ENCODE results near the gene PDGFRA.

PDGFRA gene

DNA sequence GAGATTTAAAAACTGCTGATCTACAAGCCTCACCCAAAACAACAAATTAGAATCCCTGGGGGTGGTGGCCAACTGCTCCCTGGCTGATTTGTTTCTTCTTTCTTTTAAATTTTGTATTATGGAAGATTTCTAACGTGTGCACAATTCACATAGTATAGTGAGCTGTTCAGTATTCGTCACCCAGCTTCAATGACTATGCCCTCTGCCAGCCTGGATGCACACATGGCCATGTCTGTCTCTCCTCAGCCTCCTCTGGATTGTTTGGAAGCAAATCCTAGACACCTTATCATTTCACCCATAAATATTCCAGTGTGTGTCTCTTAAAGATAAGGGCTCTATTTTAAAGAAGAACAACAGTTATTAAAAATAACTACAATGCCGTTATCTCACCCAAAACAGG, 61.9 kb downstream of the PDGFRA start:
- H3K4me3 ChIP-seq (ENCODE audit: severe bottlenecking), result no peak overlapping the region
- no peaks in the 10 kb centered on the region for H3K9me3 ChIP-seq (ENCODE audit: severe bottlenecking)
- H3K36me3 ChIP-seq (ENCODE audit: low read depth), result no peaks in the 10 kb centered on the region
- no peaks in the 10 kb centered on the region for H3K4me1 ChIP-seq (ENCODE audit: insufficient read depth, poor library complexity, severe bottlenecking)
- no peak overlapping the region for H3K27ac ChIP-seq (ENCODE audit: poor library complexity, severe bottlenecking)
- TF ChIP-seq, protein P1, sequence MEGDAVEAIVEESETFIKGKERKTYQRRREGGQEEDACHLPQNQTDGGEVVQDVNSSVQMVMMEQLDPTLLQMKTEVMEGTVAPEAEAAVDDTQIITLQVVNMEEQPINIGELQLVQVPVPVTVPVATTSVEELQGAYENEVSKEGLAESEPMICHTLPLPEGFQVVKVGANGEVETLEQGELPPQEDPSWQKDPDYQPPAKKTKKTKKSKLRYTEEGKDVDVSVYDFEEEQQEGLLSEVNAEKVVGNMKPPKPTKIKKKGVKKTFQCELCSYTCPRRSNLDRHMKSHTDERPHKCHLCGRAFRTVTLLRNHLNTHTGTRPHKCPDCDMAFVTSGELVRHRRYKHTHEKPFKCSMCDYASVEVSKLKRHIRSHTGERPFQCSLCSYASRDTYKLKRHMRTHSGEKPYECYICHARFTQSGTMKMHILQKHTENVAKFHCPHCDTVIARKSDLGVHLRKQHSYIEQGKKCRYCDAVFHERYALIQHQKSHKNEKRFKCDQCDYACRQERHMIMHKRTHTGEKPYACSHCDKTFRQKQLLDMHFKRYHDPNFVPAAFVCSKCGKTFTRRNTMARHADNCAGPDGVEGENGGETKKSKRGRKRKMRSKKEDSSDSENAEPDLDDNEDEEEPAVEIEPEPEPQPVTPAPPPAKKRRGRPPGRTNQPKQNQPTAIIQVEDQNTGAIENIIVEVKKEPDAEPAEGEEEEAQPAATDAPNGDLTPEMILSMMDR (IDR thresholded peaks at IDR 0.05; ENCODE audit: poor library complexity, severe bottlenecking), result no peak
- ATAC-seq (ENCODE audit: low read depth), result no peak
- no peaks in the 10 kb centered on the region for H3K27me3 ChIP-seq (ENCODE audit: insufficient read depth, poor library complexity, severe bottlenecking)
- DNase-seq (ENCODE audit: low spot score), result no peak

DNA sequence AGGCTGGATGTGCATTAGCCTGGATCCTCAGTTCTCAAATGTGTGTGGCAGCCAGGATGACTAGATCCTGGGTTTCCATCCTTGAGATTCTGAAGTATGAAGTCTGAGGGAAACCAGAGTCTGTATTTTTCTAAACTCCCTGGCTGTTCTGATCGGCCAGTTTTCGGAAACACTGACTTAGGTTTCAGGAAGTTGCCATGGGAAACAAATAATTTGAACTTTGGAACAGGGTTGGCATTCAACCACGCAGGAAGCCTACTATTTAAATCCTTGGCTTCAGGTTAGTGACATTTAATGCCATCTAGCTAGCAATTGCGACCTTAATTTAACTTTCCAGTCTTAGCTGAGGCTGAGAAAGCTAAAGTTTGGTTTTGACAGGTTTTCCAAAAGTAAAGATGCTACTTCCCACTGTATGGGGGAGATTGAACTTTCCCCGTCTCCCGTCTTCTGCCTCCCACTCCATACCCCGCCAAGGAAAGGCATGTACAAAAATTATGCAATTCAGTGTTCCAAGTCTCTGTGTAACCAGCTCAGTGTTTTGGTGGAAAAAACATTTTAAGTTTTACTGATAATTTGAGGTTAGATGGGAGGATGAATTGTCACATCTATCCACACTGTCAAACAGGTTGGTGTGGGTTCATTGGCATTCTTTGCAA, 67.6 kb downstream of the PDGFRA start:
- no peaks in the 10 kb centered on the region for H3K27me3 ChIP-seq (ENCODE audit: insufficient read depth, poor library complexity, severe bottlenecking)
- ATAC-seq (ENCODE audit: low read depth), result no peak
- no peak overlapping the region for H3K4me3 ChIP-seq (ENCODE audit: severe bottlenecking)
- no peak overlapping the region for H3K27ac ChIP-seq (ENCODE audit: poor library complexity, severe bottlenecking)
- H3K36me3 ChIP-seq (ENCODE audit: low read depth), result no peaks in the 10 kb centered on the region
- no peaks in the 10 kb centered on the region for H3K4me1 ChIP-seq (ENCODE audit: insufficient read depth, poor library complexity, severe bottlenecking)
- TF ChIP-seq, protein P1 (IDR thresholded peaks at IDR 0.05; ENCODE audit: poor library complexity, severe bottlenecking), result no peak
- DNase-seq (ENCODE audit: low spot score), result no peak
- no peaks in the 10 kb centered on the region for H3K9me3 ChIP-seq (ENCODE audit: severe bottlenecking)

GRCh38 chr4:54308110-54308509, 79.0 kb downstream of the PDGFRA start:
- Histone ChIP-seq H3K4me1 (ENCODE audit: insufficient read depth, poor library complexity, severe bottlenecking) (no peaks in the 10 kb centered on the region), H3K9me3 (ENCODE audit: severe bottlenecking) (no peaks in the 10 kb centered on the region), H3K36me3 (ENCODE audit: low read depth) (no peaks in the 10 kb centered on the region), H3K27me3 (ENCODE audit: insufficient read depth, poor library complexity, severe bottlenecking) (peaks cover 7% of the 10 kb centered on the region), H3K27ac (ENCODE audit: poor library complexity, severe bottlenecking) (no peak overlapping the region), H3K4me3 (ENCODE audit: severe bottlenecking) (no peak overlapping the region)
- ATAC-seq (ENCODE audit: low read depth) (no peak), DNase-seq (ENCODE audit: low spot score) (no peak)
- TF ChIP-seq, protein P1 (IDR thresholded peaks at IDR 0.05; ENCODE audit: poor library complexity, severe bottlenecking), result no peak

- no peaks in the 10 kb centered on the region for H3K27me3 ChIP-seq (ENCODE audit: insufficient read depth, poor library complexity, severe bottlenecking)
- H3K4me1 ChIP-seq (ENCODE audit: insufficient read depth, poor library complexity, severe bottlenecking), result no peaks in the 10 kb centered on the region
- TF ChIP-seq, protein P1 (IDR thresholded peaks at IDR 0.05; ENCODE audit: poor library complexity, severe bottlenecking), result no peak
- ATAC-seq (ENCODE audit: low read depth), result no peak
- H3K4me3 ChIP-seq (ENCODE audit: severe bottlenecking), result no peak overlapping the region
- no peak overlapping the region for H3K27ac ChIP-seq (ENCODE audit: poor library complexity, severe bottlenecking)
- DNase-seq (ENCODE audit: low spot score), result no peak
- no peaks in the 10 kb centered on the region for H3K36me3 ChIP-seq (ENCODE audit: low read depth)
- no peaks in the 10 kb centered on the region for H3K9me3 ChIP-seq (ENCODE audit: severe bottlenecking)
These were observed 86.8 kb downstream of the PDGFRA start for GRCh38 chr4:54315561-54316538.

Measured in RWPE2 (cell line).